Cerebellar nuclear complex (tissue), 1 donor: Measurements from ENCODE around the gene SAMD7.

Source experiments
- DNase-seq, 2 experiments: peaks; one replicate each; lab custom pipeline; 2025; lab: John Stamatoyannopoulos, UW

SAMD7 gene

GRCh38 chr3:169913323-169913722 lies 2.0 kb downstream of the SAMD7 start:
- no peak for DNase-seq

GRCh38 chr3:169914321-169914720 lies 2.9 kb downstream of the SAMD7 start:
- DNase-seq, result no peak

- no peak for DNase-seq
These were observed 11.8 kb downstream of the SAMD7 start for GRCh38 chr3:169923189-169923588.

- DNase-seq, result no peak
These were observed 12.5 kb downstream of the SAMD7 start for GRCh38 chr3:169923831-169924230.

- no peak for DNase-seq
These were observed 18.6 kb downstream of the SAMD7 start for GRCh38 chr3:169929830-169930519.

- no peak for DNase-seq
These were observed 19.5 kb downstream of the SAMD7 start for GRCh38 chr3:169930843-169931242.

GRCh38 chr3:169931747-169932520 lies 20.6 kb downstream of the SAMD7 start:
- no peak for DNase-seq

- DNase-seq, result no peak
These were observed 27.9 kb downstream of the SAMD7 start for GRCh38 chr3:169939320-169939719.

GRCh38 chr3:169939751-169940150 lies 28.4 kb downstream of the SAMD7 start:
- no peak for DNase-seq

GRCh38 chr3:169940470-169941181 lies 29.3 kb downstream of the SAMD7 start:
- no peak for DNase-seq

GRCh38 chr3:169945313-169945712 lies 33.9 kb downstream of the SAMD7 start:
- no peak for DNase-seq

- DNase-seq, result no peak
These were observed 35.0 kb downstream of the SAMD7 start for GRCh38 chr3:169946336-169946735.

GRCh38 chr3:169948559-169949448 lies 37.4 kb downstream of the SAMD7 start:
- no peak for DNase-seq

GRCh38 chr3:169952045-169952444 lies 40.7 kb downstream of the SAMD7 start:
- no peak for DNase-seq

GRCh38 chr3:169953462-169954141 lies 42.2 kb downstream of the SAMD7 start:
- DNase-seq, result no peak

- DNase-seq, result no peak
These were observed 42.9 kb downstream of the SAMD7 start for GRCh38 chr3:169954142-169954756.

GRCh38 chr3:169955406-169955805 lies 44.0 kb downstream of the SAMD7 start:
- no peak for DNase-seq

- DNase-seq, result no peak
These were observed 52.8 kb downstream of the SAMD7 start for GRCh38 chr3:169964176-169964575.

- DNase-seq, result no peak
These were observed 54.4 kb downstream of the SAMD7 start for GRCh38 chr3:169965562-169966427.
